IPS-20b (cell line): ENCODE measurements around the gene PEBP1.

Experiments
- H3K27ac ChIP-seq: one replicate; pipeline ENCODE4 v1.5.1; 2013; ENCODE audit warnings: low read length
- H3K27me3 ChIP-seq: 2 replicates; pipeline ENCODE4 v1.6.1; 2013; ENCODE audit warnings: mild to moderate bottlenecking, low read length, inconsistent platforms; ENCODE audit not compliant: insufficient read depth
- H3K36me3 ChIP-seq: 2 replicates; pipeline ENCODE4 v1.6.1; 2013; ENCODE audit warnings: low read depth, mild to moderate bottlenecking, inconsistent platforms, low read length, moderate library complexity; ENCODE audit not compliant: insufficient read depth
- H3K4me1 ChIP-seq: 2 replicates; pipeline ENCODE4 v1.6.1; 2013; ENCODE audit warnings: mild to moderate bottlenecking, control low read depth, inconsistent platforms, low read length, moderate library complexity; ENCODE audit not compliant: insufficient read depth
- H3K4me3 ChIP-seq: 2 replicates; pipeline ENCODE4 v1.5.1; 2013; ENCODE audit warnings: mild to moderate bottlenecking, low read length, inconsistent platforms
- H3K9ac ChIP-seq: 2 replicates; pipeline ENCODE4 v1.6.1; 2013; ENCODE audit warnings: low read depth, mild to moderate bottlenecking, inconsistent platforms, low read length, moderate library complexity
- H3K9me3 ChIP-seq: 2 replicates; pipeline ENCODE4 v1.6.1; 2013; ENCODE audit warnings: mild to moderate bottlenecking, low read depth, low read length, inconsistent platforms; ENCODE audit not compliant: insufficient read depth

PEBP1 gene

DNA sequence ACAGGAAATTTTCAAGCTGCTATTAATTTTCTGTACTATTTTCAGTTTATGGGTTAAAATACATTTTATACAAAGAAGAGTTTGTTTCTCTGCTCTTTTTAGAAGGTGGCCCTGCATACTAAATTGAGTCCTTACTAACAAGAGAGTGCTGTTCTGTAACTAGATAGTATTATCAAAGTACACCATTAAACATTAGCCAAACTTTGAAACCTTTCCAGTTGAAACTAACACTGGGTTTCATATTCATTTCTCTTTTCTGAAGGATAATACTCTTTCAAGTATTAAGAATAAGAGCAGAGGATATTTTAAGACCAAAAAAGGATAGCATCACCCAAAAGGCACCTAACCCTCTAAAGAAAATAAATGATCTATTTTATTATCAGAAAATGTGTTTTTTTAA lies 47.2 kb downstream of the PEBP1 start:
- H3K9me3 ChIP-seq: no peaks in the 10 kb centered on the region
- H3K27ac ChIP-seq: no peak overlapping the region
- no peak overlapping the region for H3K9ac ChIP-seq
- H3K4me1 ChIP-seq: no peaks in the 10 kb centered on the region
- no peak overlapping the region for H3K4me3 ChIP-seq
- no peaks in the 10 kb centered on the region for H3K36me3 ChIP-seq
- H3K27me3 ChIP-seq: no peaks in the 10 kb centered on the region

- H3K27me3 ChIP-seq: no peaks in the 10 kb centered on the region
- H3K36me3 ChIP-seq: no peaks in the 10 kb centered on the region
- H3K9me3 ChIP-seq: no peaks in the 10 kb centered on the region
- H3K4me1 ChIP-seq: no peaks in the 10 kb centered on the region
- no peak overlapping the region for H3K9ac ChIP-seq
- no peak overlapping the region for H3K27ac ChIP-seq
- no peak overlapping the region for H3K4me3 ChIP-seq
Observed at GRCh38 chr12:118183711-118184110, 47.8 kb downstream of the PEBP1 start.

DNA sequence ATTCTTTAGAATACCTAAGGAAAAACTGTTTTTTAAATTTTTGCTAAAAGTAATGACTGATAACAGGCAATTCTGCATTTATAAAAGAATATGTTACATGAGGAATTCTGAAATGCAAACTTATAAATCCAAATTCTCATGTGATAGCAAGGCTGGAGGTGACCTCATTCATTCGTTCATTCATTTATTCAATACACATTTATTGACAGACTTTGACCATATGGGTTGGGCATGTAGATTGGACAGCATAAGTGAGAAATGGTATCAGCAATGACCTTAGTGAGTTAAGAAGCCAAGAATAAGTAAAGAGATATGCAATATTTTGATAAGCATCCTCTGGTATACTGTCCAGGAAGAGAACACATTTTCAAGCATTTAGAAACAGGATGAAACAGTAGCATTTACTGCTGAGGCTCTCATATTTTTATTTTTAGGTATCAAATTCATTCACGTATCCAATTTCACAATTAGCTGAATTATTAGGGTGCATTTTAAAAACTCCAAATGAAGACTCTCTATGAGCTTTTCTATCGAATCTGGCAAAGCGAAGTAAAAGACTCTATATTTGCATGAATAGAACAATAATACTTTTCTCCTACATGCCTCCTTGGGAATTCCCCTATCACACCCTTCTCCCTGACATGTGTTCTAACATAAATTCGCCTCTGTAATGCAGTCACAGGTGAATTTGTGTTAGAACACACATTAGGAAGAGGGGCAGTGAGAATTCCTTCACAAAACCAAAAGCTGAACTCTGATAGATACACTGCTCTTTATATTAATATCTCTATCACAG lies 49.9 kb downstream of the PEBP1 start:
- Histone ChIP-seq H3K9ac (no peak overlapping the region), H3K36me3 (no peaks in the 10 kb centered on the region), H3K4me3 (no peak overlapping the region), H3K27ac (no peak overlapping the region), H3K9me3 (no peaks in the 10 kb centered on the region), H3K4me1 (peaks cover 10% of the 10 kb centered on the region; the same call in 1 of the 2 replicates), H3K27me3 (no peaks in the 10 kb centered on the region)

DNA sequence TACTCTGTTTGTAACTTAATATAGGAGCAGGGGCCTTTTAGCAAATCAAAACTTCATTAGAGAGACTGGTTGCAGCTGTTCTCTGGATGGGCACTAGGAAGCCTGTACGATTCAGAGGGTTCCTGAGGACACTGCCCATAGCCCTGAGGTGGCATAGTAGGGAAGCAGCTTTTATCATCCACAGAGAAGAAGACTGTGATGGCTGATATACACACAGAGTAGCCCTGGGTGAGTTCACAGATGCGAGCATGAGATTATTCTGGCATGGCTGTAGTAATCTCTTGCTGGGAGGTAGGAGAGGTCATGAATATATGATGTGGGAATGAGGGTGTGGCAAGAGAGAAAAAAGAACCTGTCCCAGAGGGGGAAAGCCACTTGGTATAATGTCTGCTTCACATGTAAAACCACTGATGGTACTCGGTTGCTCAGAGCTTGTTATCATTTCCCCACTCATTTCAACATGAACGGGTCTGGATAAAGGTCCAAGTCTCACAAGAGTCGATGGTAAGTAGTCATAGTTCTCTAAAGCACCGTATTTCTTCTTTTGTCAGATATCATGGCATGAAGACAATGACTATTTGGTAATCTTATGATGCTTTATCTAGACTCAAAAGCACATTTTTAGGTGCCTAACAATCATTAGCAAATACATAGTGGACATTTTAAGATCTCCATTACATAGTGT lies 52.0 kb downstream of the PEBP1 start:
- H3K9me3 ChIP-seq: no peaks in the 10 kb centered on the region
- H3K36me3 ChIP-seq: no peaks in the 10 kb centered on the region
- no peaks in the 10 kb centered on the region for H3K27me3 ChIP-seq
- no peak overlapping the region for H3K27ac ChIP-seq
- H3K4me1 ChIP-seq: peaks cover 10% of the 10 kb centered on the region; the same call in 1 of the 2 replicates
- no peak overlapping the region for H3K4me3 ChIP-seq
- no peak overlapping the region for H3K9ac ChIP-seq

DNA sequence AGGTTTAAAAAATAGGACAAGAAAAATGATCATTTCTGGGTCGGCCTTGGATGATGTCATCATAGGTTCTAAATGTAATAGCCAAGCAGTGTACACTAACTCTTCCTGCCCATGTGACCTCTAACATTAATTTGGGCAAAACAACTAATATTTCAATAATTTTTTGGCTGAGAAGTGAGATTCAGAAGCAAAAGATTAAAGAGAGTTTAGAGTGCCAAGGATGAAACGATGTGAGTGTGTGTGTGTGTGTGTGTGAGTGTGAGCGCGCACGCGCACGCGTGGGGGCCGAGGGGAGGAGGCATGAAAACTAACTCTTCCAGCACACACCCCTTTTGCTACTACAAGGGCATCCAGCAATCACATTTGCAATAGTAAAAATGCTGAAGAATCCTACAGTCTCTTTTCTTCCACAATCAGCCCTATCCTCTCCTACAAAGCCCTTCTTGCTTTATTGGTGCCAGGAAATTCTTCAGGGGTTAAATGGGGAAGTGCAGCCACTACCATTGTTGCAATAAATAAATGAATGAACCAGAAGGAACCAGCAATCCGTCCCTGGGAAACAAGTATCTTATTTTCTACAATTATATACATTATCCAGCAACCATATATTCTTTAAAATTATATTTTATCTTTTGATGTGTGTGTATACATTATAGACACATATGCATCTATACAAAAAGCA lies 52.9 kb downstream of the PEBP1 start:
- no peak overlapping the region for H3K9ac ChIP-seq
- H3K9me3 ChIP-seq: no peaks in the 10 kb centered on the region
- peaks cover 10% of the 10 kb centered on the region; the same call in 1 of the 2 replicates for H3K4me1 ChIP-seq
- H3K4me3 ChIP-seq: no peak overlapping the region
- H3K27me3 ChIP-seq: no peaks in the 10 kb centered on the region
- no peak overlapping the region for H3K27ac ChIP-seq
- H3K36me3 ChIP-seq: no peaks in the 10 kb centered on the region

GRCh38 chr12:118189741-118190191 lies 53.8 kb downstream of the PEBP1 start:
- peak overlapping the region; percentile 47; the same call in 1 of the 2 replicates for H3K9ac ChIP-seq
- no peaks in the 10 kb centered on the region for H3K9me3 ChIP-seq
- peak overlapping the region; percentile 48; the same call in 1 of the 2 replicates for H3K4me3 ChIP-seq
- no peaks in the 10 kb centered on the region for H3K36me3 ChIP-seq
- H3K4me1 ChIP-seq: peaks cover 10% of the 10 kb centered on the region; the same call in 1 of the 2 replicates
- no peaks in the 10 kb centered on the region for H3K27me3 ChIP-seq
- no peak overlapping the region for H3K27ac ChIP-seq

GRCh38 chr12:118190266-118190665 lies 54.3 kb downstream of the PEBP1 start:
- Histone ChIP-seq H3K4me1 (peaks cover 10% of the 10 kb centered on the region; the same call in 1 of the 2 replicates), H3K27ac (no peak overlapping the region), H3K9ac (peak overlapping the region; percentile 47; the same call in 1 of the 2 replicates), H3K4me3 (peak overlapping the region; percentile 48; the same call in 1 of the 2 replicates), H3K9me3 (no peaks in the 10 kb centered on the region), H3K36me3 (no peaks in the 10 kb centered on the region), H3K27me3 (no peaks in the 10 kb centered on the region)

- Histone ChIP-seq H3K27me3 (no peaks in the 10 kb centered on the region), H3K9me3 (no peaks in the 10 kb centered on the region), H3K36me3 (no peaks in the 10 kb centered on the region), H3K4me1 (peaks cover 10% of the 10 kb centered on the region; the same call in 1 of the 2 replicates), H3K9ac (no peak overlapping the region), H3K4me3 (no peak overlapping the region), H3K27ac (no peak overlapping the region)
Observed at GRCh38 chr12:118193477-118193876, 57.6 kb downstream of the PEBP1 start.

DNA sequence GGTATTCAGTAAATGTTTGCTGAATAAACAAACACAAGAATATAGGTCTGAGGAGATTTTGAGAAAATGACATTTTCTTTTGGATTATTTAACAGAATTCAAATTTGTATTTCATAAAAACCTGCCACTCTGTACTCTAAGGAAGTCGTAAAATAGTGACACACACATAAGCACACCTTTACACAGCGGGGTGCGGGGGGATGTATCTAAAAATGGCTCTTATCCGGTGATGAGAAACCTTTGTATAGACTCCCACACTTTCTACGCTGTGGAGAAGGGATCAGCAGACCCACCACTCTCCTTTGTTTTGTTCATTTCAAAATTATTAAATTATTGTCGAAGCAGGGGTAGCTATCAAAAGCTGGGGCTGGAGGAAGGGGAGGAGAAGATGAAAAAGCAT lies 58.0 kb downstream of the PEBP1 start:
- Histone ChIP-seq H3K9ac (no peak overlapping the region), H3K36me3 (no peaks in the 10 kb centered on the region), H3K4me3 (no peak overlapping the region), H3K27me3 (no peaks in the 10 kb centered on the region), H3K4me1 (peaks cover 9% of the 10 kb centered on the region; the same call in 1 of the 2 replicates), H3K9me3 (no peaks in the 10 kb centered on the region), H3K27ac (no peak overlapping the region)
